GM21515 (cell line): ENCODE results near the gene TUBB4B.
"Not testable (repeated sequence)": the region's sequence is repeated elsewhere in the genome, so short reads cannot be mapped to it uniquely, and the experiment has no call there.

Experiments
- ATAC-seq: cut with Tn5 transposase; IDR thresholded peaks from one replicate; pipeline ENCODE4 v1.9.1; 2021; ENCODE audit not compliant: unreplicated experiment

TUBB4B gene

DNA sequence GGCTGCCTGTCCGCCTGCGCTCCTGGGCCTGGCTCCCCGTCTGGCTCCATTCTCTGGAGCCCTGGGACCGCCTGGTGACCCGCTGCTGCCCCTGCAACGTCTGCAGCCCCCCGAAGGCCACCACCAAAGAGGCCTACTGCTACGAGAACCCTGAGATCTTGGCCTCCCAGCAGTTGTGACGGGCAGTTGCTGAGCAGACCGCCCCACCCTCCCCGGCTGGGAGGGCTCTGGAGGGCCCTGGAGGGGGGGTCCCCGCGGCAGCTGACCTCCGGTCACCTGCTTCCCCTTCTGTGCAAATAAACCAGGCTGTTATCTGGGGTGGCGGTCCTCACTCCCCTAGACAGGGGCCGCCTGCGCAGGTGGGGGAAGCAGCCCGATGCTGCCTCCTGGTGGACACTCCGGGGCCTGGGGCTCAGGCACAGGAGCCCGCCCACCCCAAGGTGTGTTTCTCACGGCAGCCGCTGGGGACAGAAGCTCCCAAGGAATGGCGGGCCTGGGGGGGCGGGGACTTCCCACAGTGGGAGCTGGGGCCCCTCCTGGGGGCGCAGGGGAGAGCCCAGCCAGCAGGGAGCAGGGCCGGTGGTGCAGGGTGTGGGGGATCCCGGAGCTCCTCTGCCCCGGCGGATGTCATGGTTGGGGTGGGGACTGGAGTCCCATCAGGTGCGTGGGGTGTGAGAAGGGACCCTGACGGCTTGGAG lies 4.7 kb upstream of the TUBB4B start:
- no peak for ATAC-seq

DNA sequence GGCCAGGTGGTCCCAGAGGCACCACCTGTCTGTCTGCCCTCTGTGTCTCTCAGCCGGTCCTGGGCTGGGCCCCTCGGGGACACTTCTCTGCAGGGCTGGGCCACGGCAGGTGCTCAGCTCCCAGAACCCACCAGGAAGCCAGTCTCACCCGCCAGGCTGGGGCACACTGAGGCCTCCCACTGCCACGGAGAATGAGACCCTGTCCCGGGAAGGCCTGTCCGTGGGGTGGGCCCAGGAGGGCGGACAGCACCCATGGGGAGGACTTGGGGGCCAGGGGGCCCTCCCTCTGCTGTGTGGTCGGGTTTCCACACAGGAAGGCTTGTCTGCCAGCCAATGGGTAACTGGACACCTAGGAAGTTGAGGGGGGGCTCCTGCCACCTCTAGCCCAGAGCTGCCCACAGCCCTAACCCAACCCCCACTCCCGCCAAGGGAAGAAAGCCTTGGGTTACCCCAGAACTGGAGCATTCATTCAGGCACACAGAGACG lies 4.1 kb upstream of the TUBB4B start:
- ATAC-seq = no peak

- ATAC-seq = no peak
Observed at GRCh38 chr9:137237759-137238726, 3.0 kb upstream of the TUBB4B start.

DNA sequence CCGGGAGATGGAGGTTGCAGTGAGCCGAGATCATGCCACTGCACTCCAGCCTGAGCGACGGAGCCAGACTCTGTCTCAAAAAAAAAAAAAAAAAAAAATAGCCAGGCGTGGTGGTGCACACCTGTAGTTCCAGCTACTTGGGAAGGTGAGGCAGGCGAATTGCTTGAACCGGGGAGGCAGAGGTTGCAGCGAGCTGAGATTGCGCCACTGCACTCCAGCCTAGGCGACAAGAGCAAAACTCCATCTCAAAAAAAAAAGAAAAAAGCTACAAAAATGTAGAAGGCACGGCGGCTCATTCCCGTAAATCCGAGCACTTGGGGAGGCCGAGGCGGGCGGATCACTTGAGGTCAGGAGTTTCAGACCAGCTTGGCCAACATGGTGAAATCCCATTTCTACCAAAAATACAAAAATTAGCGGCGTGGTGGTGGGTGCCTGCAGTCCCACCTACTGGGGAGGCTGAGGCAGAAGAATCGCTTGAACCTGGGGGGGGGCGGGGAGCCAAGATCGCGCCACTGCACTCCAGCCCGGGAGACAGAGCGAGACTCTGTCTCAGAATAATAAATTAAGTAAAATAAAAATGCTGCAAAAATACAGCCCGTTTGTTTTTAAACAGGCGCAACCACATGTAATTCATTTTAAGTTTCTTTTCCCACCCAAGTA lies 1.4 kb upstream of the TUBB4B start:
- ATAC-seq = not testable (repeated sequence)

- peak; percentile 23 for ATAC-seq
Observed at GRCh38 chr9:137240318-137240840, 708 bp upstream of the TUBB4B start.

- ATAC-seq = no peak
Observed at GRCh38 chr9:137241490-137242268, 592 bp downstream of the TUBB4B start.

- no peak for ATAC-seq
Observed at GRCh38 chr9:137242269-137243203, 1.4 kb downstream of the TUBB4B start.

DNA sequence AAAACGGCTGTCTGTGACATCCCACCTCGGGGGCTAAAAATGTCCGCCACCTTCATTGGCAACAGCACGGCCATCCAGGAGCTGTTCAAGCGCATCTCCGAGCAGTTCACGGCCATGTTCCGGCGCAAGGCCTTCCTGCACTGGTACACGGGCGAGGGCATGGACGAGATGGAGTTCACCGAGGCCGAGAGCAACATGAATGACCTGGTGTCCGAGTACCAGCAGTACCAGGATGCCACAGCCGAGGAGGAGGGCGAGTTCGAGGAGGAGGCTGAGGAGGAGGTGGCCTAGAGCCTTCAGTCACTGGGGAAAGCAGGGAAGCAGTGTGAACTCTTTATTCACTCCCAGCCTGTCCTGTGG lies 2.2 kb downstream of the TUBB4B start:
- not testable (repeated sequence) for ATAC-seq

GRCh38 chr9:137243626-137244485 lies 2.8 kb downstream of the TUBB4B start:
- ATAC-seq = no peak

DNA sequence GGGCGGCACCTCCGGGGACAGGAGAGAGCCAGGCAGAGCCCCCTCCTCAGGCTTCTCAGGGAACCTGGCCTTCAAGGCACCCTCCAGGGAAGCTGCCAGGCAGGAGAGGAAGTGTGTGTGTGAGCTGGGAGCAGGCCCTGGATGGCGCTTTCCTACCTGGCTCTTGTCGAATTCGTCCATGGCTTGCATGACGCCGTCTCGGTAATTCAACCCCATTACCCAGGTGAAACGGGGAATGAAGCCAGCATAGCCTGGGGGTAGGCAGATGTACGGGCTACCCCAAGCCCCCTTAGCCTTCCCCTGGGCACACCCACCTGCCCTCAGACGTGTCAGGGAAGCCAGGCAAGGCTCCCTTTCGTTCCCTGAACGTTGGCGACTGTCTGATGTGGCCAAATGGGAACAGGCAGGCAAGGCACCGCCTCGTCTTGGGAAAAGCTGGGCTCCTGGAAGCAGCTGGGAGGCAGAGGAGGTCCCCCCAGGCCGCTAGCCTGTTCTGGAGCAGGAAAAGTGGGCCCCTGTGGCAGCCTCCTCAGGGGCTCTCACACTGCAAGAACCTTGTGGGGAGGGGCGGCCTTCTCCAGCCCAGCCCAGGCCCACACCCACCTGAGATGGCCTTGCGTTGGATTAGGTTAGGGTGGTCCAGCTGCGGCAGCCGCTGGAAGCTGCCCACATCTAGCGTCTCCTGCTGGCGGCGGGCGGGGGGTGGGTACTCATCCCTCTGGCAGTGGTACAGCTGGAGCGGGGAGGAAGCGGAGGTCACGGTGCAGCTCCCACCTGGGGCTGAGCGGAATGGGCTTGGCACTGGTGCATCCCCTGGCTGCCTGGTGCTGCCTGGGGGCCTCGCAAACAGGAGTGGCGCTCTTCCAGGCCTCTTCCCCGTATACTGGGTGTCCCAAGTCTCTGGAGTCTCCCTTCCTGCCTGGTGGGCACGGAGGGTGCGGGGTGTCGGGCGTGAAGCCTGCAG lies 3.7 kb downstream of the TUBB4B start:
- no peak for ATAC-seq

DNA sequence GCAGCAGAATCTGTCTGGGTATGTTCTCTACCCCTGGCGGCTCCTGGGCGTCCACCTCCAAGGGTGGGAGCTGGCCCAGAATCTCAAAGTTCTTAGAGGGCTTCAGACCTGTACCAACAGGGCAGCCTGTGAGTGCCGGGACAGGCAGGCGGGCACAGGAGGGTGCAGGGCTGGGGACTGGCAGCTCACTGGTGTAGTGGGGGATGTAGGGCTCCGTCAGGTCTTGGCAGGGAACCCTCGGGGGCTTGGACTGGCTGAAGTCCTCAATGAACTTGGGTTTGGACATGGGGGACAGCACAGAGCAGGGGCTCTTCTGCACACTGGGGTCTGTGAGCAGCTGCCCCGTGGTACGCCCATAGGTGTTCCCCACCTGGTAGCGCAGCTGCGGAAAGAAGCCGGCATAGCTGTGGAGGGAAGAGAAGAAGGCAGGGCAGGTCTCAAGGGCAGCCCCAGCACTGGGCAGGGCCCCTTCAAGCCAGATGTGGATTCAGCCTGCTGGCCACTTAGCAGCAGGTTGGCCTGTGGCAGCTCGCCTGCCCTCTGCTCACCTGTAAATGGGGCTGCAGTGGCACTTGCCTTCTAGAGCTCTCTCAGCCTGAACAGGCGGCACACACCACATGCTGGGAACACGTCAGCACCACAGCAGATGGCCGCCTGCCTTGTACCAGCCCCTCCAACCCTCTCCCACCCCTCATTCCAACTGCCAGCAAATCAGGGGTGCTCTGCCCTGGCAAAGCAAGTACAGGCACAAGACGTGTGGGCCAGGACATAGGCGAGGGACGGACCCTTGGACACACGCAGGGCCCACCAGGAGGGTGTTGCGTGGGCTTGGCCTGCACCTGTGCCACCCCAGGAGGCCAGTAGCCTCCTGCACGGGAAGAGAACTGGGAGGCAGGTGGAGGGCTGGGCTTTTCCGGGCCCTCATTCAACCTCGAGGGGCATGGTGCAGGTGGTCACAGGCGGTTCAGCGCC lies 4.6 kb downstream of the TUBB4B start:
- no peak for ATAC-seq

DNA sequence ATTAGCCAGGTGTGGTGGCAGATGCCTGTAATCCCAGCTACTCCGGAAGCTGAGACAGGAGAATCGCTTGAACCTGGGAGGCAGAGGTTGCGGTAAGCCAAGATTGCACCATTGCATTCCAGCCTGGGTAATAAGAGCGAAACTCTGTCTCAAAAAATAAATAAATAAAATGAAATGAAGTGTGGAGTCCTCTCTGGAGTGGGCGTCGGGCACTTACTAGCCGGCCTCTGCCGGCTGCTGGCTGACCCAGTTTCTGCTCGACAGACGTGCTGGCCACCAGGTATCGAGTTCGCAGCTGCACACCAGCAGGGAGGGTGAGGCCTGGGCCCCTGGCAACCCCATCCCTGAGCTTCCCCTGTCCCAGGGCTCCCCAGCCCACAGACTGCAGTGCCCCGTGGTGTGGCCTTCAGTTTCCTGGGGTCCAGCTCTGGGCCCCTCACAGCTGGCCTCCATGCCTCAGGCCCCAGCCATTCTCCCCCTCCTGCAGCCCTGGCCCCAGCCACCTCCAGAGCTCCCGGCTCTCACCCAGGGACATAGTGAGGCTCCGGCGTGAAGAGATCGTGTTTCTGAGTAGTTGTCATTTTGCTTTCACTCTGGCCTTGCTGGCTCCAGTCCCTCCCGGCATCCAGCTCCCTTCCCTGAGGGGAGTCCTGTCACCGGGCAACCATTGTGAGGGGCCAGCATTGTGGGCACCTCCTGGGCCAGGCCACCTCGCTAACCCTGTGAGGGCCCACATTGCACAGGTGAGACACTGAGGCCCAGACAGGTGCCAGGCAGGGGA lies 6.2 kb downstream of the TUBB4B start:
- ATAC-seq = no peak

GRCh38 chr9:137247916-137248175 lies 6.8 kb downstream of the TUBB4B start:
- ATAC-seq = no peak

GRCh38 chr9:137250329-137251193 lies 9.5 kb downstream of the TUBB4B start:
- no peak for ATAC-seq

- no peak for ATAC-seq
Observed at GRCh38 chr9:137251194-137251461, 10.0 kb downstream of the TUBB4B start, which contains the start of gene STPG3. STPG3 (plus strand) TSS chr9:137251286; CDS start chr9:137251287, 1 bp downstream.
